ENCODE data around the gene TP53INP2. TPM values are rescaled to one million over a fixed set of nuclear protein-coding genes. Genes with fewer than 3 reads are reported as not detected.
A peak's percentile ranks its signal among the peaks of the same experiment; 100 is the strongest.

TP53INP2 gene
- total and polyA plus RNA-seq, 7 experiments from 2014 or later: 0.04 to 41.4 (median 1.3) TPM

DNA sequence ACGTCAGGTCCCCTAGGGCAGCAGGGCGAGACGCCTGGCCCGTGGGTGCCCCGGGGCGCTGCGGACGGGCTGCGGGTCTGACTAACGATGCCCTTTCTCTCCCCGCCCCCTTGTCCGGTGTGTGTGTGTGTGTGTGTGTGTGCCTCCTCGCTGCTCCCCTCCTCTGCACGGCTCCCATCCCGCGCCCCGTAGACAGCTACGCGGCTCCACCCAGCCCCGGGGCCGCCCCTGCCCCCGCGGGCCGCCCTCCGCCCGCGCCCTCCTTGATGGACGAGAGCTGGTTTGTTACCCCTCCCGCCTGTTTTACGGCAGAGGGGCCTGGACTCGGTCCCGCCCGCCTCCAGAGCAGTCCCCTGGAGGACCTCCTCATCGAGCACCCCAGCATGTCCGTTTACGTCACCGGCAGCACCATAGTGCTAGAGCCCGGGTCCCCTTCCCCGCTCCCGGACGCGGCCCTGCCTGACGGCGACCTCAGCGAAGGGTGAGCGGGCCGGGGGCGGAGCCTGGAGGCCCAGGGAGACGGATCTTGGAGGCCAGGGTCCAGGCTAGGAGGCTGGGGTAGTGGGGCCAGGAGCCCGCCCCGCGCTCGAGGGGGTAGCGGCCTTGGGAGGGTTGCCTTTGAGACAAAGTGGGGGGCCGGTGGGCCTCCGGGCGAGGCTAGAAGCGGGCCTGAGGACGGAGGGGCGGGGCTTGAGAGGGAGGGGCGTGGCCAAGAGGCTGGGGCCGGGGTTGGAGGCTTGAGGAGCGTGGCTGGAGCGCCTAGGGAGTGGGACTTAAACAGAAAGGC, 5.1 kb downstream of the TP53INP2 start:
- H3K27ac Mint-ChIP-seq: peak overlapping the region; percentile 8 to 96 (median 86)
- POLR2A ChIA-PET: interaction anchor here (0.6 to 1.8 kb wide), 4 partner anchors 32 to 538 kb away, joined by 3 to 12 read pairs (median 4); partner anchors contain the start of gene PIGU
- H3K9me3 Mint-ChIP-seq: peaks cover 0 to 4% (median 0%) of the 10 kb centered on the region in 11 donors
- H3K27ac ChIP-seq (ENCODE audit: low read depth, low read length): peak overlapping the region; percentile 87
- CTCF ChIA-PET: interaction anchor here (0.6 to 2.1 kb wide), 4 partner anchors 61 to 280 kb away, joined by 3 to 8 read pairs (median 4); partner anchors contain the start of gene DYNLRB1
- H3K36me3 Mint-ChIP-seq: peaks cover 0 to 4% (median 0%) of the 10 kb centered on the region in 5 donors
- peak; percentile 70 for ATAC-seq
- peak overlapping the region; percentile 75 for H3K4me3 ChIP-seq (ENCODE audit: low read length)
- H3K4me1 Mint-ChIP-seq: peaks cover 11 to 42% (median 21%) of the 10 kb centered on the region in 7 donors
- peaks cover 6 to 11% of the 10 kb centered on the region in 2 donors for H3K4me1 ChIP-seq (ENCODE audit: control insufficient read depth in 2 of 2, insufficient read depth in 2 of 2, low read length in 2 of 2)
- DNase-seq: peak; percentile 68 to 86 (median 79)
- intact Hi-C loops (cut with micrococcal nuclease): loop anchor here (1.0 to 10.0 kb wide), 11 partner anchors 32 to 714 kb away; partner anchors contain the start of genes MAP1LC3A (in 2 of the 2), NCOA6 (in 2 of the 2), PIGU (in 2 of the 2) and AHCY (in 1 of the 2)
- H3K27me3 Mint-ChIP-seq: peaks cover 0 to 9% (median 0%) of the 10 kb centered on the region in 5 donors
- H3K36me3 ChIP-seq (ENCODE audit: control insufficient read depth in 2 of 3, insufficient read depth in 3 of 3, low read length in 3 of 3): peaks cover 0 to 5% (median 0%) of the 10 kb centered on the region in 3 experiments
- no peaks in the 10 kb centered on the region for H3K27me3 ChIP-seq (ENCODE audit: control insufficient read depth in 2 of 2, insufficient read depth in 2 of 2, low read length in 2 of 2)
- no peaks in the 10 kb centered on the region for H3K9me3 ChIP-seq (ENCODE audit: control insufficient read depth in 2 of 3, low read length in 3 of 3)
- H3K4me3 Mint-ChIP-seq: peak overlapping the region; percentile 80 to 95 (median 88)

DNA sequence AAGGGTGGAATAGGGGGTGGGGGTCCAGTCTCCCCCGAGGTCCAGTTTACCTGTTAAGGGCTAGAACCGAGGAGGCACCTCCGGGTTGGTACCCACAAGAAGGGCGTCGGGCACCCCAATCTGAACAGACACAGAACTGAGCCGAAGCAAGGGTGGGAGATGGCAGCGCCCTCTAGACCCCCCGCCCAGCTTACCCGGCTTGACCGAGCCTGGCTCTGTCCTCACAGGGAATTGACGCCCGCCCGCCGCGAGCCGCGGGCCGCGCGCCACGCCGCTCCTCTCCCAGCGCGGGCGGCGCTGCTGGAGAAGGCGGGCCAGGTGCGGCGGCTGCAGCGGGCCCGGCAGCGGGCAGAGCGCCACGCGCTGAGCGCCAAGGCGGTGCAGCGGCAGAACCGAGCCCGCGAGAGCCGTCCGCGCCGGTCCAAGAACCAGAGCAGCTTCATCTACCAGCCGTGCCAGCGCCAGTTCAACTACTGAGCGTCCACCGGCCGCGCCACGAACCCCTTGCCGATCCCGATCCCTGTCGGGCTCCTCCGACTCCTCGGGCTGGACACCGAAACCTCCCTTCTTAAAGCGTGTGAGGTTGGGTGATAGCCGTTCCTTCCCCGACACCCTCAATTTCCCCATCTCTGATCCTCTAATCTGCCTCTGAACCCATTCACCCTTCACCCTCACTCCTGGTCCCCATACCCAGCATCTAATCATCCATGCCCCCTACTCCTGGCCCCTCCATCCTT, 5.9 kb downstream of the TP53INP2 start:
- DNase-seq (peak in 1 of 9 donors; percentile 65), ATAC-seq (peak; percentile 58)
- Histone ChIP-seq H3K27ac (ENCODE audit: low read depth, low read length) (peak overlapping the region; percentile 87), H3K9me3 (ENCODE audit: control insufficient read depth in 2 of 3, low read length in 3 of 3) (no peaks in the 10 kb centered on the region), H3K27me3 (ENCODE audit: control insufficient read depth in 2 of 2, insufficient read depth in 2 of 2, low read length in 2 of 2) (no peaks in the 10 kb centered on the region), H3K4me1 (ENCODE audit: control insufficient read depth in 2 of 2, insufficient read depth in 2 of 2, low read length in 2 of 2) (peaks cover 3 to 7% of the 10 kb centered on the region in 2 donors), H3K4me3 (ENCODE audit: low read length) (peak overlapping the region; percentile 75), H3K36me3 (ENCODE audit: control insufficient read depth in 2 of 3, insufficient read depth in 3 of 3, low read length in 3 of 3) (peaks cover 0 to 8% (median 0%) of the 10 kb centered on the region in 3 experiments)
- POLR2A ChIA-PET: interaction anchor here (1.0 to 1.2 kb wide), 2 partner anchors 33 to 146 kb away, joined by 3 read pairs; partner anchors contain the start of gene PIGU
- peaks cover 0 to 9% (median 0%) of the 10 kb centered on the region in 5 donors for H3K27me3 Mint-ChIP-seq
- H3K27ac Mint-ChIP-seq: peak overlapping the region; percentile 16 to 96 (median 87)
- H3K4me1 Mint-ChIP-seq: peaks cover 11 to 38% (median 16%) of the 10 kb centered on the region in 7 donors
- peaks cover 0 to 4% (median 2%) of the 10 kb centered on the region in 5 donors for H3K36me3 Mint-ChIP-seq
- intact Hi-C loops (cut with micrococcal nuclease): loop anchor here (1.0 to 10.0 kb wide), 12 partner anchors 33 to 715 kb away; partner anchors contain the start of genes MAP1LC3A (in 2 of the 2), NCOA6 (in 2 of the 2), PIGU (in 2 of the 2) and AHCY (in 1 of the 2)
- peaks cover 0 to 4% (median 0%) of the 10 kb centered on the region in 11 donors for H3K9me3 Mint-ChIP-seq
- H3K4me3 Mint-ChIP-seq: peak overlapping the region; percentile 80 to 95 (median 89)
- CTCF ChIA-PET: interaction anchor here (0.8 to 1.7 kb wide), 3 partner anchors 120 to 397 kb away, joined by 3 to 4 read pairs (median 3); partner anchors contain the start of gene DYNLRB1

DNA sequence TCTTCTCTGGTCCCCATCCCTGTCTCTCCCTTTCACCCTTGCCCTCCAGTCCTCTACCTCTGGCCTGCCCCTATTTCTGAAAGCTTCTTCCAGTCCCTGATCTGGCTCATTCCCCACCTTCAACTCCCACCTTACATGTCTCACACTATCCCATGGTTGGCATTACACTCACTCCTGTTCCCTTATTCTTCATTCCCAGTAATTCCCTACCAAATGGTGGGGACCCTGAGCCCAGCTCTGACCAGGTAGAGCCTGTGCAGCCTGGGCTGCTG, 6.4 kb downstream of the TP53INP2 start:
- Mint-ChIP-seq H3K9me3 (peaks cover 0 to 4% (median 0%) of the 10 kb centered on the region in 11 donors), H3K4me3 (peak overlapping the region; percentile 80 to 95 (median 88)), H3K27me3 (peaks cover 0 to 9% (median 0%) of the 10 kb centered on the region in 5 donors), H3K4me1 (peaks cover 11 to 33% (median 13%) of the 10 kb centered on the region in 7 donors), H3K36me3 (peaks cover 0 to 8% (median 3%) of the 10 kb centered on the region in 5 donors), H3K27ac (peak overlapping the region in 8 of 9 donors; percentile 16 to 96 (median 68))
- no peak for DNase-seq
- Histone ChIP-seq H3K4me3 (ENCODE audit: low read length) (no peak overlapping the region), H3K9me3 (ENCODE audit: control insufficient read depth in 2 of 3, low read length in 3 of 3) (no peaks in the 10 kb centered on the region), H3K36me3 (ENCODE audit: control insufficient read depth in 2 of 3, insufficient read depth in 3 of 3, low read length in 3 of 3) (peaks cover 0 to 12% (median 0%) of the 10 kb centered on the region in 3 experiments), H3K4me1 (ENCODE audit: control insufficient read depth in 2 of 2, insufficient read depth in 2 of 2, low read length in 2 of 2) (peaks cover 0 to 4% of the 10 kb centered on the region in 2 donors), H3K27me3 (ENCODE audit: control insufficient read depth in 2 of 2, insufficient read depth in 2 of 2, low read length in 2 of 2) (no peaks in the 10 kb centered on the region), H3K27ac (ENCODE audit: low read depth, low read length) (no peak overlapping the region)
- intact Hi-C loops (cut with micrococcal nuclease): loop anchor here in 1 of 2 donors (5.0 kb wide), 1 partner anchor 567 kb away; the partner anchor contains the start of gene MMP24OS
- CTCF ChIA-PET: interaction anchor here (1.0 kb wide), 1 partner anchor 398 kb away, joined by 4 read pairs; no protein-coding TSS in a partner anchor
- POLR2A ChIA-PET: interaction anchor here (0.6 to 1.2 kb wide), 2 partner anchors 34 to 1699 kb away, joined by 3 to 5 read pairs; partner anchors contain the start of gene PIGU
- no peak for ATAC-seq

DNA sequence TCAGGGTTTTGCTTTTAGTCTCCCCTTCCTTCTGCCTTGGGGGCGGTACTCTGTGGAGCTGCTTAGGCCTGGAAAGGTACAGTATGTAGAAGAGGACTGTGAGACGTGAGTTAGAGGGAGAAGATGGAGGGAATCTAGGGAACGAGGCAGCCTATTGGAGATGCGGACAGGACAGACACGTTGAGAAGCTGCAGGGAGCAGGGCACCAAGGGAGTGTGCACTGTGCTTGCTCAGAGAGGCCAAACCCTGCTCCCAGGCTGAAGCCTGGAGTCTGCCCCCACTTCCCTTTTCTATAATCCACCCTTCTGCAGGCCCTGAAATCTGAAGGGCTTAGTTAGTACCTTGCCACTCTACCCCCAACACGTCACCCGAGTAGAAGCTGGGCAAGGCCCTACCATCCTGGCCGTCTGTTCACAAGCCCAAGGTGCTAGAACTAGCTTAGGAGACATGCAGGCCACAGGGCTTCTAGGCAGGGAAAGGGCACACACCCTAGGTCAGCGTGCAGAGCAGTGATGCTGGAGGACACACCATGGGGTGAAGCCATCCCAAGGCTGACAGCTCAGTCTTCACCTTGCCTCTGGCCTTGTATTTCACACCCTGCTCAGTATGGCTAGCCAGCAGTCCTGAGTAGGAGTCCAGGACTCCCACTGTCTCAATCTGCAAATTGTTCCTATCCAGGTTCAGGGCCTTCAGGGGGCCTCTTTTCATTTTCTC, 6.9 kb downstream of the TP53INP2 start:
- no peak overlapping the region for H3K27ac ChIP-seq (ENCODE audit: low read depth, low read length)
- Mint-ChIP-seq H3K27ac (peak overlapping the region in 5 of 9 donors; percentile 25 to 96 (median 77)), H3K4me3 (peak overlapping the region; percentile 14 to 95 (median 88)), H3K27me3 (peaks cover 0 to 9% (median 0%) of the 10 kb centered on the region in 5 donors), H3K36me3 (peaks cover 0 to 8% (median 3%) of the 10 kb centered on the region in 5 donors), H3K9me3 (peaks cover 0 to 4% (median 0%) of the 10 kb centered on the region in 11 donors), H3K4me1 (peaks cover 11 to 31% (median 13%) of the 10 kb centered on the region in 7 donors)
- H3K4me1 ChIP-seq (ENCODE audit: control insufficient read depth in 2 of 2, insufficient read depth in 2 of 2, low read length in 2 of 2): peaks cover 0 to 4% of the 10 kb centered on the region in 2 donors
- DNase-seq: no peak
- H3K4me3 ChIP-seq (ENCODE audit: low read length): no peak overlapping the region
- ChIA-PET POLR2A (interaction anchor here (0.6 to 1.2 kb wide), 2 partner anchors 34 to 1698 kb away, joined by 3 to 5 read pairs; partner anchors contain the start of gene PIGU), CTCF (interaction anchor here (1.0 kb wide), 1 partner anchor 398 kb away, joined by 4 read pairs; no protein-coding TSS in a partner anchor)
- H3K9me3 ChIP-seq (ENCODE audit: control insufficient read depth in 2 of 3, low read length in 3 of 3): no peaks in the 10 kb centered on the region
- H3K36me3 ChIP-seq (ENCODE audit: control insufficient read depth in 2 of 3, insufficient read depth in 3 of 3, low read length in 3 of 3): peaks cover 0 to 16% (median 0%) of the 10 kb centered on the region in 3 experiments
- no peak for ATAC-seq
- intact Hi-C loops (cut with micrococcal nuclease): loop anchor here in 1 of 2 donors (5.0 kb wide), 1 partner anchor 566 kb away; the partner anchor contains the start of gene MMP24OS
- no peaks in the 10 kb centered on the region for H3K27me3 ChIP-seq (ENCODE audit: control insufficient read depth in 2 of 2, insufficient read depth in 2 of 2, low read length in 2 of 2)

DNA sequence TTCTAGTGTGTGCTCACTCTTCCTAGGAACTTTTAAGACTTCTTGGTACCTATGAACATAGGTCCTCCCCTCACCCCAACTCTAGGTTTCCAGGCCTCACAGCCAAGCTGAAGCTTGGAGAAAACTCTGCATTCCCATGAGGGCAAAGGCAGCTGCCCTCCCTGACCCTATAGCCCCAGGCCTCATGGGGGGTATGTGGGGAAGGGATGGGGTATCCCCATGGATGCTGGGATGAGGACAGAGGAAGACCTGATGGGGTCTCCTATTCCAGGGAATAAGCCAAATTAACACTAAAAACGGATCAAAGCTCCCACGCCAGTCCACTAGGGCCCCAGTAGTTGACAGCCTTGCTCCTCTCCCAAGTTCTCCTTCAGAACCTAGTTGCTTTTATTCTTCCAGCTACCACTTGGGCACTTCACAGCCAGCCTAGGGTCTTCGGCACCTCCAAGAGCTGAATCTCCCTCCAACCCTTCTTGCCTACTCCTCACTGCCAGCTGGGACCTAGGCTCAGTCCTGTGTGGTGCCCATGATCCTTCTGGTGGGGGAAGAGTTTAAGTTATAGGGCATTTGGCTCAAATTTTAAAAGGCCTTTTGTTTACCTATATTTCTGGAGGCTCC, 7.8 kb downstream of the TP53INP2 start:
- H3K27ac ChIP-seq (ENCODE audit: low read depth, low read length): no peak overlapping the region
- H3K27ac Mint-ChIP-seq: peak overlapping the region in 1 of 9 donors; percentile 14

More for the DNA sequence above, 7.8 kb downstream of the TP53INP2 start:
- POLR2A ChIA-PET: no interaction called here
- CTCF ChIA-PET: interaction anchor here (0.6 kb wide), 2 partner anchors 15 to 1404 kb away, joined by 3 read pairs; no protein-coding TSS in a partner anchor
- Histone ChIP-seq H3K27me3 (ENCODE audit: control insufficient read depth in 2 of 2, insufficient read depth in 2 of 2, low read length in 2 of 2) (no peaks in the 10 kb centered on the region), H3K4me3 (ENCODE audit: low read length) (no peak overlapping the region), H3K4me1 (ENCODE audit: control insufficient read depth in 2 of 2, insufficient read depth in 2 of 2, low read length in 2 of 2) (peaks cover 0 to 4% of the 10 kb centered on the region in 2 donors), H3K36me3 (ENCODE audit: control insufficient read depth in 2 of 3, insufficient read depth in 3 of 3, low read length in 3 of 3) (peaks cover 0 to 17% (median 0%) of the 10 kb centered on the region in 3 experiments), H3K9me3 (ENCODE audit: control insufficient read depth in 2 of 3, low read length in 3 of 3) (no peaks in the 10 kb centered on the region)
- Mint-ChIP-seq H3K4me1 (peaks cover 7 to 24% (median 13%) of the 10 kb centered on the region in 7 donors), H3K4me3 (peak overlapping the region in 1 of 10 donors; percentile 47), H3K36me3 (peaks cover 0 to 8% (median 3%) of the 10 kb centered on the region in 5 donors), H3K9me3 (peaks cover 0 to 2% (median 0%) of the 10 kb centered on the region in 11 donors), H3K27me3 (peaks cover 0 to 9% (median 0%) of the 10 kb centered on the region in 5 donors)
- intact Hi-C loops (cut with micrococcal nuclease): loop anchor here in 1 of 2 donors (5.0 kb wide), 1 partner anchor 565 kb away; the partner anchor contains the start of gene MMP24OS
- DNase-seq (no peak), ATAC-seq (no peak)
